Measurements from ENCODE around the gene DUSP22.

DUSP22 gene

DNA sequence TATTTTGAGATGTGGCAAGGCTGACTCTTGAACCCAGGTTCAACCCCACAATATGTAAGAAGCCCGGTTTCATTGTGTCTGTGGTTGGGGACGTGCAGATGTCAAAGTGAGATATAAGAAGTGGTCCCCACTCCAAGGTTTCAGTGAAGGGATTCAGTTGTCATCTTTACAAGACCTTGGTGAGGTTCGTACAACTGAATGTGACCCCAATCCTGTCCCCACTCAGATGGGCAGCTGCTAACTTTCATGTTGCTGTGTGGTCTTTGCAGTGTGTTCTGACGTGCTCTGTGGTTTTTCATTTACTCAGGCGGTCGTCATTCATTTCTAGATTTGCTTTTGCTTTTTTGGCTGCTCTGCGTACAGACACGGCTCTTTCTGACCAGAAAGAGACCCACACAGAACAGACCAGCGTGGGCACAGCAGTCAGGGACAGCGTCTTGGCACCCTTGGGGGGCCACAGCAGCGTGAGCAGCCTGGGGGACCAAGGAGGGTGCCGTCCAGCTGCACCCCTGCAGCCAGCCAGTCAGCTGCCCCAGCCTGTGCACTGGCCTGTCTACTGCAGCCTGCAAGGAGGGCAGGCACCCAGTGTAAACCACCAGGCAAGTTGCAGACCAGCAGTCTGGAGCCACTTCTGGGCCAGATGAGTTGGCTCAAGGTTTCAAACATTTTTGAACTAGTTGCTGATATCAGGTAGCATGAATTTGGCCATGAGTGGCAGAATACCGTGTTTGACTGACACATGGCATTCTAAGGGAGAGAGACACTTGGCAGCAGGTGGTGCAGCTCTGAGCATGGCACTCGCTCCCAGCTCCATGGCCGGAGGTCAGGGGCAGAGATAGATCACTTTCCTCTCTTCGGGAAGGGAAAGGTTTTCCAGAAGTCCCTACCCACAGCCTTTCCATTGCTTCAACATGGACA, 49.9 kb downstream of the DUSP22 start:
- H3K27ac ChIP-seq = no peak overlapping the region
- H3K27me3 ChIP-seq (ENCODE audit: control insufficient read depth, insufficient read depth, low read length) = no peaks in the 10 kb centered on the region
- H3K79me2 ChIP-seq = no peaks in the 10 kb centered on the region
- no peak overlapping the region for H3K9ac ChIP-seq
- no peaks in the 10 kb centered on the region for H3K9me3 ChIP-seq (ENCODE audit: control insufficient read depth, low read length)
- H3K36me3 ChIP-seq (ENCODE audit: control insufficient read depth, insufficient read depth, low read length) = no peaks in the 10 kb centered on the region
- no peak overlapping the region for H3K4me2 ChIP-seq (ENCODE audit: low read length)
- no peaks in the 10 kb centered on the region for H3K4me1 ChIP-seq
- no peak overlapping the region for H2AFZ ChIP-seq
- no peak overlapping the region for H3K4me3 ChIP-seq (ENCODE audit: low read depth, low read length)
- TF ChIP-seq, protein P1, sequence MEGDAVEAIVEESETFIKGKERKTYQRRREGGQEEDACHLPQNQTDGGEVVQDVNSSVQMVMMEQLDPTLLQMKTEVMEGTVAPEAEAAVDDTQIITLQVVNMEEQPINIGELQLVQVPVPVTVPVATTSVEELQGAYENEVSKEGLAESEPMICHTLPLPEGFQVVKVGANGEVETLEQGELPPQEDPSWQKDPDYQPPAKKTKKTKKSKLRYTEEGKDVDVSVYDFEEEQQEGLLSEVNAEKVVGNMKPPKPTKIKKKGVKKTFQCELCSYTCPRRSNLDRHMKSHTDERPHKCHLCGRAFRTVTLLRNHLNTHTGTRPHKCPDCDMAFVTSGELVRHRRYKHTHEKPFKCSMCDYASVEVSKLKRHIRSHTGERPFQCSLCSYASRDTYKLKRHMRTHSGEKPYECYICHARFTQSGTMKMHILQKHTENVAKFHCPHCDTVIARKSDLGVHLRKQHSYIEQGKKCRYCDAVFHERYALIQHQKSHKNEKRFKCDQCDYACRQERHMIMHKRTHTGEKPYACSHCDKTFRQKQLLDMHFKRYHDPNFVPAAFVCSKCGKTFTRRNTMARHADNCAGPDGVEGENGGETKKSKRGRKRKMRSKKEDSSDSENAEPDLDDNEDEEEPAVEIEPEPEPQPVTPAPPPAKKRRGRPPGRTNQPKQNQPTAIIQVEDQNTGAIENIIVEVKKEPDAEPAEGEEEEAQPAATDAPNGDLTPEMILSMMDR (IDR thresholded peaks at IDR 0.05) = no peak

DNA sequence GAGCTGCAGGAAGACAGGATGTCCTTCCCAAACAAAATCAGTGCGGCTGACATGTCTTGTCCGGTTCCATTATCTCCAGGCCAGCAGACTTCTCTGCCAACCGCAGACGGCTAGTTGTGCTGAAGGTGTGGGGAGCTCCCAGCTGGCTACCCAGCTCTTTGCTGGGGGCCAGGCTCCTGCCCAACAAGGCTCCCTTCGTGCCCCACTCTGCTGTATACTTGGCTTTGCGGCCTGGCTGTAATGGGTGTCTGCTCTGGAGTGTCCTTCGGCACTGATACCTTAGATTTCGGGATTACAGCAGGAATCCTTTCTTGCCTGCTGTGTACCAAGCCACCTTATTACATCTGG, 50.5 kb downstream of the DUSP22 start:
- Histone ChIP-seq H3K9ac (no peak overlapping the region), H3K4me2 (ENCODE audit: low read length) (no peak overlapping the region), H3K4me1 (no peaks in the 10 kb centered on the region), H3K9me3 (ENCODE audit: control insufficient read depth, low read length) (no peaks in the 10 kb centered on the region), H2AFZ (no peak overlapping the region), H3K4me3 (ENCODE audit: low read depth, low read length) (no peak overlapping the region), H3K27ac (no peak overlapping the region), H3K27me3 (ENCODE audit: control insufficient read depth, insufficient read depth, low read length) (no peaks in the 10 kb centered on the region), H3K36me3 (ENCODE audit: control insufficient read depth, insufficient read depth, low read length) (no peaks in the 10 kb centered on the region), H3K79me2 (no peaks in the 10 kb centered on the region)
- TF ChIP-seq, protein P1 (IDR thresholded peaks at IDR 0.05) = no peak

DNA sequence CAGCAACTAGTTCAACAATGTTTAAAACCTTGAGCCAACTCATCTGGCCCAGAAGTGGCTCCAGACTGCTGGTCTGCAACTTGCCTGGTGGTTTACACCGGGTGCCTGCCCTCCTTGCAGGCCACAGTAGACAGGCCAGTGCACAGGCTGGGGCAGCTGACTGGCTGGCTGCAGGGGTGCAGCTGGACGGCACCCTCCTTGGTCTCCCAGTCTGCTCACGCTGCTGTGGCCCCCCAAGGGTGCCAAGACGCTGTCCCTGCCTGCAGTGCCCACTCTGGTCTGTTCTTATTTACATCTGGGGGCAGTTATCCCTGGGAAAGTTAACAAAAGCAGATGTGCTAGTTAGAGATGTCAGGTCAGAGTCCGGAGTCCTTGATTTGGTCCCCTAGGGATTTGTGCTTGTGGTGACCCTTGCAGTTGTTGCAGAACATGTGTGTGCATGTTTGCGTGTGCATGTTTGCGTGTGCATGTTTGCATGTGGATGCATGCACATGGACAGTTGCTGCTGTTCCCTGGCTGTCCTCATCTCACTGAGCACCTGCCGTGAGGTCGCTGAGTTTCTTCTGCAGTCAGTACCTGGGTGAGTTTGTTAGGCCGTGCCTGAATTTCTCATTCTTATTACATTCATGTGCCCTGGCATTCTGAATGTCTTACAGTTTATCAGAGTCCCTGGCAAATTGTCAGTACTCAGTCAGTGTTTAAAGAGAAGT, 51.1 kb downstream of the DUSP22 start:
- Histone ChIP-seq H3K27me3 (ENCODE audit: control insufficient read depth, insufficient read depth, low read length) (no peaks in the 10 kb centered on the region), H3K4me2 (ENCODE audit: low read length) (no peak overlapping the region), H2AFZ (no peak overlapping the region), H3K4me1 (no peaks in the 10 kb centered on the region), H3K79me2 (no peaks in the 10 kb centered on the region), H3K36me3 (ENCODE audit: control insufficient read depth, insufficient read depth, low read length) (no peaks in the 10 kb centered on the region), H3K9ac (no peak overlapping the region), H3K27ac (no peak overlapping the region), H3K4me3 (ENCODE audit: low read depth, low read length) (no peak overlapping the region), H3K9me3 (ENCODE audit: control insufficient read depth, low read length) (no peaks in the 10 kb centered on the region)
- TF ChIP-seq, protein P1 (IDR thresholded peaks at IDR 0.05) = no peak

GRCh38 chr6:343960-344815, 51.9 kb downstream of the DUSP22 start:
- no peak overlapping the region for H3K9ac ChIP-seq
- H2AFZ ChIP-seq = no peak overlapping the region
- no peaks in the 10 kb centered on the region for H3K4me1 ChIP-seq
- H3K4me2 ChIP-seq (ENCODE audit: low read length) = no peak overlapping the region
- no peaks in the 10 kb centered on the region for H3K79me2 ChIP-seq
- TF ChIP-seq, protein P1 (IDR thresholded peaks at IDR 0.05) = no peak
- H3K4me3 ChIP-seq (ENCODE audit: low read depth, low read length) = no peak overlapping the region
- H3K36me3 ChIP-seq (ENCODE audit: control insufficient read depth, insufficient read depth, low read length) = no peaks in the 10 kb centered on the region
- H3K9me3 ChIP-seq (ENCODE audit: control insufficient read depth, low read length) = no peaks in the 10 kb centered on the region
- no peaks in the 10 kb centered on the region for H3K27me3 ChIP-seq (ENCODE audit: control insufficient read depth, insufficient read depth, low read length)
- H3K27ac ChIP-seq = no peak overlapping the region
